Measurements from ENCODE around the gene POPDC3.
"Not testable (repeated sequence)": the region's sequence is repeated elsewhere in the genome, so short reads cannot be mapped to it uniquely, and the experiment has no call there.

Gene POPDC3, protein sequence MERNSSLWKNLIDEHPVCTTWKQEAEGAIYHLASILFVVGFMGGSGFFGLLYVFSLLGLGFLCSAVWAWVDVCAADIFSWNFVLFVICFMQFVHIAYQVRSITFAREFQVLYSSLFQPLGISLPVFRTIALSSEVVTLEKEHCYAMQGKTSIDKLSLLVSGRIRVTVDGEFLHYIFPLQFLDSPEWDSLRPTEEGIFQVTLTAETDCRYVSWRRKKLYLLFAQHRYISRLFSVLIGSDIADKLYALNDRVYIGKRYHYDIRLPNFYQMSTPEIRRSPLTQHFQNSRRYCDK

DNA sequence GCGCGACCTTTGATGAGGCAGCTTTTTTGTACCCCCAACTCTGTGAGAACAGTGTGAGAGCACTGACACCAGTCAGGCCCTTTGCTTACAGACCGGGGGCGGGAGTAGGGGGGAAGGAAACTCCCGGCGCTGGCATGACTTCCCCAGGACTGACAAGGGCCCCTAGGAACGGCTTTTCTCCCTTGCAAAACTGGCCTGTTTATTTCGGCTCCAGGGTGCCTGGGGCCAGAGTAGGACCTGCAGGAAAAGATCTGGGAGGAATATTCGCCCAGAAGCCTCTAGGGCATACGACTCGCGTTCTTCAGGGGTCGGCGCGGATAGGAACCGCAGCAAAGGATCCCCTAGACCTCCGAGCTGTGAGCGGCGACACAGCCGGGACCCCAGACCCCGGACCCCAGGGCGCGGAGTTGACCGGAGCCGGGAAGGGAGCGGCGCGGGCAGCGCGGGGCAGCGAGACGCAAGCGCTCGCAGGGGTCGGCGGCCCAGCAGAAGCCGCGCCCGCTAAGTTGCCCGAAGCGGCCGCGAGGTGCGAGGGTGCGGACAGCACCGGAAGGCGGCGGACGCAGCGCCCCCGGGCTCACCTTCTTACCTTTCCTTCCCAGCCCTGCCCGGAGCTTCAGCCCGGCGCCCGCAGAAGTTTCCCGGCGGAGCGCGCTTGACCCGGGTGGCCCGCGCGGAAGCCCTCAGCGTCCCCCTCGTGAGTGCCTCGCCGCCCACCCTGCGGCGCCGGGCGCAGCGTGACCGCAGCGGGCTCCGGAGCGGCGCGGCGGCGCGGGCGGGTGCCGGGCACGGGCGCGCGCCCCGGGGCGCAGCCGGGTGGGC, at the start of gene POPDC3:
POPDC3 (minus strand) TSS at position 771 of the 822 bp plus-strand sequence. CDS start 18,105 bp downstream, outside the sequence.
- H3K4me3 ChIP-seq (ENCODE audit: low read depth, low read length) = peak within 1 kb of the TSS; percentile 58
- peak; percentile 38 for DNase-seq (ENCODE audit: low read depth, low spot score)
- in situ Hi-C loops (cut with HindIII; ENCODE audit: low sequenced_read_pairs) = no loop called here

DNA sequence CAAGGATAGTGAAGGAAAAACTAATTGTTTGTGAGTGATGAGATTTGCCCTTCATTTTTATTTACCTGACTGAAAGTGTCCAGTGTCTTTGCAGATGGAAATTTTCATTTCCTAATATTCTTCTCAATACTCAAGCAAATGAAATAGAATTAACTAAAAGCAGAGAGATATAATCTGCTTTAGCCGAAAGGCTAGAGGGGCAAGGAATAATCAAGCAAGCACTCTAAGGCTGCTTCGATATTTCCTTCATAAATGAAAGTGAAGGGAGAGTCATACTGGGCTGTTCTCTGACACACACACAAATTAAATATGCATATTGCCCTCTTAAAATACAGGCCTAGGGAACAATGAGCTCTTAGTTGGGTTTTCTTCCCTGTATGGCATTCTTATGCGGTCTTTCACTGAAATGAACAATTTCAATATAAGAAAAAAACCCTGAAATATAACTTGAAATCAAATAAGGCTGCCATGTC, 47.5 kb upstream of the POPDC3 start:
- in situ Hi-C loops (cut with HindIII; ENCODE audit: low sequenced_read_pairs) = no loop called here
- DNase-seq (ENCODE audit: low read depth, low spot score) = no peak
- no peak overlapping the region for H3K4me3 ChIP-seq (ENCODE audit: low read depth, low read length)
- TF ChIP-seq, protein P1, sequence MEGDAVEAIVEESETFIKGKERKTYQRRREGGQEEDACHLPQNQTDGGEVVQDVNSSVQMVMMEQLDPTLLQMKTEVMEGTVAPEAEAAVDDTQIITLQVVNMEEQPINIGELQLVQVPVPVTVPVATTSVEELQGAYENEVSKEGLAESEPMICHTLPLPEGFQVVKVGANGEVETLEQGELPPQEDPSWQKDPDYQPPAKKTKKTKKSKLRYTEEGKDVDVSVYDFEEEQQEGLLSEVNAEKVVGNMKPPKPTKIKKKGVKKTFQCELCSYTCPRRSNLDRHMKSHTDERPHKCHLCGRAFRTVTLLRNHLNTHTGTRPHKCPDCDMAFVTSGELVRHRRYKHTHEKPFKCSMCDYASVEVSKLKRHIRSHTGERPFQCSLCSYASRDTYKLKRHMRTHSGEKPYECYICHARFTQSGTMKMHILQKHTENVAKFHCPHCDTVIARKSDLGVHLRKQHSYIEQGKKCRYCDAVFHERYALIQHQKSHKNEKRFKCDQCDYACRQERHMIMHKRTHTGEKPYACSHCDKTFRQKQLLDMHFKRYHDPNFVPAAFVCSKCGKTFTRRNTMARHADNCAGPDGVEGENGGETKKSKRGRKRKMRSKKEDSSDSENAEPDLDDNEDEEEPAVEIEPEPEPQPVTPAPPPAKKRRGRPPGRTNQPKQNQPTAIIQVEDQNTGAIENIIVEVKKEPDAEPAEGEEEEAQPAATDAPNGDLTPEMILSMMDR (IDR thresholded peaks at IDR 0.05; ENCODE audit: low read depth, low read length) = no peak

More for the DNA sequence above, at the start of gene POPDC3:
- TF ChIP-seq, protein P1 (IDR thresholded peaks at IDR 0.05; ENCODE audit: low read depth, low read length) = no peak

DNA sequence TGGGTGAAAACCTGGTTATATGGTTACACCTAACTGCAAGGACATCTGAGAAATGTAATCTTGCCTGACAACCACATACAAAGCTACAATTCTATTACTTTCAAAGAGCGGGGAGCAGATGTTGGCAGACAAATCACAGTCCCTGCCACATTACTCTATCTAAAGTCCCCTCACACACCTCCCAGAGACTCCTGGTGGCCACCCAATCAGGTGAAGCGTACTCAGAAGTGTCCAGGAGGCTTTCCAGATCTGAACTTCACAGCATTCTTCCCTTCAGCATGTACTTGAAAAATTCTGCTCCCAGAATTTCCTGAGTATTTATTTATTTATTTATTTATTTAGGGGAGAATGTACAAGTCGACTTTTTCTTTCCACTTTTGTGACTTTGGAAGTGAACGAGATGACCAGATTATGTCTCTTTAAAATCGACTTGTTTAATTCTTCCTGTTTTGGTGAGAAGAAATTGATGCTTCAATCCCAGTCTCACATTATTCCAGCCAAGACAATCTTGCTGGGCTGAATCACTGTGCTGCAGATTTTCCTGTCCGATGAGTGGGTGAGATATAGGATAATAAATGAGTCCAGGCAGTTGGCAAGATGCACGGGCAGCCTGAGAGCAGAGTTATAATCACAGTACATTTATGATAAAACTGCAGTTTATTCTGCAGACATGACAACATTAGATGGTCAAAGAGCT, 46.9 kb upstream of the POPDC3 start:
- DNase-seq (ENCODE audit: low read depth, low spot score) = no peak
- TF ChIP-seq, protein P1 (IDR thresholded peaks at IDR 0.05; ENCODE audit: low read depth, low read length) = no peak
- no peak overlapping the region for H3K4me3 ChIP-seq (ENCODE audit: low read depth, low read length)
- in situ Hi-C loops (cut with HindIII; ENCODE audit: low sequenced_read_pairs) = no loop called here

DNA sequence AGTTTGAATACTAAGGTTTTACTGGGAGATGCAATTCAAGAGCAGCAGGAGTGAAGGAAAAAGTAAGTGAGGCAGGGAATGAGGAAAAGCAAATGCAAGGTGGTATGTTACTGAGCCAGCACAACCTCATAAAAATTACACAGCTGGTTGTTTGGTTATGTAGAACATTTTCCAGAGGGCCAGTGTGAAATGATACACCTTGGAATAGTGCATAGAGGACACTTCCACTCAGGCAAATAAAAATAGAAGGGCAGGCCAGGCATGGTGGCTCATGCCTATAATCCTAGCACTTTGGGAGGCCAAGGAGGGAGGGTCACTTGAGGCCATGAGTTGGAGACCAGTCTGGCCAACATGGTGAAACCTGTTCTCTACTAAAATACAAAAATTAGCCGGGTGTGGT, 43.4 kb upstream of the POPDC3 start:
- TF ChIP-seq, protein P1 (IDR thresholded peaks at IDR 0.05; ENCODE audit: low read depth, low read length) = no peak
- DNase-seq (ENCODE audit: low read depth, low spot score) = no peak
- in situ Hi-C loops (cut with HindIII; ENCODE audit: low sequenced_read_pairs) = no loop called here

DNA sequence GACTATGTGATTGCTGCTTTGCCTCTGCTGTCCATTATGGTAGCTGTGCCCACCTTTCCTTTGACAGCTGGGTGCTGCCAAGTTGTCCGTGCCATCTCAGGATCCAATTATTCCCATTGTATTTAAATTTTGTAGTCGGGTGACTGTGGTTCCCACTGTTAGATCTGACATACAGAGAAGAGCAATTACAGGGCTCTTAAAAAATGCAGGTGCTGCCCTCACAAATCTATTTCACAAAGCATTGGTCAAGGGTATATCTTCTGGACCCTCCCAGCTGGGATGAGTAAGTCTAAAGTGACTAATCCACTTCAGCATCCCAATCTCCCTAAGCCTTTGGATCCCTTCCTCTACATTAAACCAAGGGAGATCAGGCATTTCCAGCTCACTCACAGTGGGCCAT, 41.4 kb upstream of the POPDC3 start:
- in situ Hi-C loops (cut with HindIII; ENCODE audit: low sequenced_read_pairs); DNase-seq (ENCODE audit: low read depth, low spot score); H3K4me3 ChIP-seq (ENCODE audit: low read depth, low read length): not testable (repeated sequence)

More for the DNA sequence above, 43.4 kb upstream of the POPDC3 start:
- H3K4me3 ChIP-seq (ENCODE audit: low read depth, low read length) = no peak overlapping the region

DNA sequence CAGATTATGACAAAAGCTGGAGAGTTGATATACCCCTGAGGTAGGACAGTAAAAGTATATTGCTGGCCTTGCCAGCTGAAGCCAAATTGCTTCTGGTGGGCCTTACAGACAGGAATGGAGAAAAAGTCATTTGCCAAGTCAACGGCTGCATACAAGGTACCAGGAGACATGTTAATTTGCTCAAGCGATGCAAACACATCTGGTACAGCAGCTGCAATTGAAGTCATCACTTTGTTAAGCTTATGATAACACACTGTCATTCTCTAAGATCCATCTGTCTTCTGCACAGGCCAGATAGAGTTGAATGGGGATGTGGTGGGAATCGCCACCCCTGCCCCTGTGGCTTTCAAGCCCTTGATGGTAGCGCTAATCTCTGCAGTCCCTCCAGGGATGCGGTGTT, 40.4 kb upstream of the POPDC3 start:
- in situ Hi-C loops (cut with HindIII; ENCODE audit: low sequenced_read_pairs) = no loop called here
- DNase-seq (ENCODE audit: low read depth, low spot score) = no peak
- TF ChIP-seq, protein P1 (IDR thresholded peaks at IDR 0.05; ENCODE audit: low read depth, low read length) = no peak
- no peak overlapping the region for H3K4me3 ChIP-seq (ENCODE audit: low read depth, low read length)

DNA sequence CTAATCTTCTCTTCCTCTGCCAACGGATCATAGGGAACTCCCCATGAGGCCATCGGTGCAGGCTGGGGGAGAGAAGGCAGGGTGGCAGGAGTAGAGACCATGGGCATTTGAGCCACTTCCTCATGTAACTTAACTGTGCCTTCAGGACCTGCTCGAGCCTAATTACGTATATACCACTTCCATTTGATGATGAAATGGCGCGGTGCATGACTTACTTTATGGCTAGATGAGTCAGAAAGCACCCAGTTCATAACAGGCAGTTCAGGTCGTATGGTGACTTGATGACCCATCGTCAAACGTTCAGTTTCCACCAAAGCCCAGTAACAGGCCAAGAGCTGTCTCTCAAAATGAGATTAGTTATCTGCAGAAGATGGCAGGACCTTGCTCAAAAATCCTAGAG, 39.4 kb upstream of the POPDC3 start:
- in situ Hi-C loops (cut with HindIII; ENCODE audit: low sequenced_read_pairs); H3K4me3 ChIP-seq (ENCODE audit: low read depth, low read length); DNase-seq (ENCODE audit: low read depth, low spot score): not testable (repeated sequence)
